Measurements from ENCODE around the gene SYPL1.
"Not testable (repeated sequence)": the region's sequence is repeated elsewhere in the genome, so short reads cannot be mapped to it uniquely, and the experiment has no call there.

The SYPL1 gene

GRCh38 chr7:106138776-106139175 is 26.7 kb upstream of the SYPL1 start:
- no peaks in the 10 kb centered on the region for H3K36me3 ChIP-seq (ENCODE audit: control insufficient read depth, insufficient read depth, low read length)
- no peaks in the 10 kb centered on the region for H3K9me3 ChIP-seq (ENCODE audit: control insufficient read depth, insufficient read depth, low read length)
- no peaks in the 10 kb centered on the region for H3K27me3 ChIP-seq (ENCODE audit: control insufficient read depth, insufficient read depth, low read length)
- H3K27ac ChIP-seq (ENCODE audit: low read depth, low read length) = no peak overlapping the region
- peaks cover 8% of the 10 kb centered on the region for H3K4me1 ChIP-seq (ENCODE audit: control insufficient read depth, insufficient read depth, low read length)
- H3K4me3 ChIP-seq (ENCODE audit: low read depth, low read length) = no peak overlapping the region
- H3K9ac ChIP-seq (ENCODE audit: low read depth, low read length) = no peak overlapping the region

- not testable (repeated sequence) for H3K9me3 ChIP-seq (ENCODE audit: control insufficient read depth, insufficient read depth, low read length); H3K27me3 ChIP-seq (ENCODE audit: control insufficient read depth, insufficient read depth, low read length); H3K4me1 ChIP-seq (ENCODE audit: control insufficient read depth, insufficient read depth, low read length); H3K36me3 ChIP-seq (ENCODE audit: control insufficient read depth, insufficient read depth, low read length); H3K27ac ChIP-seq (ENCODE audit: low read depth, low read length); H3K4me3 ChIP-seq (ENCODE audit: low read depth, low read length); H3K9ac ChIP-seq (ENCODE audit: low read depth, low read length)
Measured at GRCh38 chr7:106138181-106138580, 26.1 kb upstream of the SYPL1 start.

- Histone ChIP-seq H3K27me3 (ENCODE audit: control insufficient read depth, insufficient read depth, low read length) (no peaks in the 10 kb centered on the region; the same call in 1 of the 2 replicates), H3K4me1 (ENCODE audit: control insufficient read depth, insufficient read depth, low read length) (peaks cover 6% of the 10 kb centered on the region), H3K4me3 (ENCODE audit: low read depth, low read length) (no peak overlapping the region), H3K27ac (ENCODE audit: low read depth, low read length) (no peak overlapping the region), H3K9me3 (ENCODE audit: control insufficient read depth, insufficient read depth, low read length) (no peaks in the 10 kb centered on the region), H3K36me3 (ENCODE audit: control insufficient read depth, insufficient read depth, low read length) (no peaks in the 10 kb centered on the region), H3K9ac (ENCODE audit: low read depth, low read length) (no peak overlapping the region)
Measured at GRCh38 chr7:106134241-106134640, 22.1 kb upstream of the SYPL1 start.

GRCh38 chr7:106129291-106129690 is 17.2 kb upstream of the SYPL1 start:
- H3K9me3 ChIP-seq (ENCODE audit: control insufficient read depth, insufficient read depth, low read length) = no peaks in the 10 kb centered on the region
- H3K27me3 ChIP-seq (ENCODE audit: control insufficient read depth, insufficient read depth, low read length) = no peaks in the 10 kb centered on the region; the same call in 1 of the 2 replicates
- no peak overlapping the region for H3K27ac ChIP-seq (ENCODE audit: low read depth, low read length)
- no peak overlapping the region for H3K4me3 ChIP-seq (ENCODE audit: low read depth, low read length)
- no peaks in the 10 kb centered on the region for H3K4me1 ChIP-seq (ENCODE audit: control insufficient read depth, insufficient read depth, low read length)
- no peaks in the 10 kb centered on the region for H3K36me3 ChIP-seq (ENCODE audit: control insufficient read depth, insufficient read depth, low read length)
- no peak overlapping the region for H3K9ac ChIP-seq (ENCODE audit: low read depth, low read length)

- Histone ChIP-seq H3K9ac (ENCODE audit: low read depth, low read length) (no peak overlapping the region), H3K9me3 (ENCODE audit: control insufficient read depth, insufficient read depth, low read length) (no peaks in the 10 kb centered on the region), H3K27ac (ENCODE audit: low read depth, low read length) (no peak overlapping the region), H3K36me3 (ENCODE audit: control insufficient read depth, insufficient read depth, low read length) (no peaks in the 10 kb centered on the region), H3K27me3 (ENCODE audit: control insufficient read depth, insufficient read depth, low read length) (no peaks in the 10 kb centered on the region; the same call in 1 of the 2 replicates), H3K4me1 (ENCODE audit: control insufficient read depth, insufficient read depth, low read length) (no peaks in the 10 kb centered on the region), H3K4me3 (ENCODE audit: low read depth, low read length) (no peak overlapping the region)
Measured at GRCh38 chr7:106128836-106129235, 16.7 kb upstream of the SYPL1 start.

GRCh38 chr7:106127984-106128780 is 16.1 kb upstream of the SYPL1 start:
- Histone ChIP-seq H3K27me3 (ENCODE audit: control insufficient read depth, insufficient read depth, low read length) (no peaks in the 10 kb centered on the region), H3K4me3 (ENCODE audit: low read depth, low read length) (no peak overlapping the region), H3K27ac (ENCODE audit: low read depth, low read length) (no peak overlapping the region), H3K36me3 (ENCODE audit: control insufficient read depth, insufficient read depth, low read length) (no peaks in the 10 kb centered on the region), H3K9ac (ENCODE audit: low read depth, low read length) (no peak overlapping the region), H3K9me3 (ENCODE audit: control insufficient read depth, insufficient read depth, low read length) (no peaks in the 10 kb centered on the region), H3K4me1 (ENCODE audit: control insufficient read depth, insufficient read depth, low read length) (no peaks in the 10 kb centered on the region)

GRCh38 chr7:106126170-106126938 is 14.2 kb upstream of the SYPL1 start:
- Histone ChIP-seq H3K36me3 (ENCODE audit: control insufficient read depth, insufficient read depth, low read length) (no peaks in the 10 kb centered on the region), H3K27me3 (ENCODE audit: control insufficient read depth, insufficient read depth, low read length) (no peaks in the 10 kb centered on the region), H3K27ac (ENCODE audit: low read depth, low read length) (no peak overlapping the region), H3K4me3 (ENCODE audit: low read depth, low read length) (no peak overlapping the region), H3K4me1 (ENCODE audit: control insufficient read depth, insufficient read depth, low read length) (no peaks in the 10 kb centered on the region), H3K9me3 (ENCODE audit: control insufficient read depth, insufficient read depth, low read length) (no peaks in the 10 kb centered on the region), H3K9ac (ENCODE audit: low read depth, low read length) (no peak overlapping the region)

GRCh38 chr7:106125417-106125816 is 13.3 kb upstream of the SYPL1 start:
- Histone ChIP-seq H3K27ac (ENCODE audit: low read depth, low read length) (no peak overlapping the region), H3K27me3 (ENCODE audit: control insufficient read depth, insufficient read depth, low read length) (no peaks in the 10 kb centered on the region), H3K9me3 (ENCODE audit: control insufficient read depth, insufficient read depth, low read length) (no peaks in the 10 kb centered on the region), H3K9ac (ENCODE audit: low read depth, low read length) (no peak overlapping the region), H3K36me3 (ENCODE audit: control insufficient read depth, insufficient read depth, low read length) (no peaks in the 10 kb centered on the region), H3K4me3 (ENCODE audit: low read depth, low read length) (no peak overlapping the region), H3K4me1 (ENCODE audit: control insufficient read depth, insufficient read depth, low read length) (no peaks in the 10 kb centered on the region)

- no peak overlapping the region for H3K27ac ChIP-seq (ENCODE audit: low read depth, low read length)
- no peaks in the 10 kb centered on the region for H3K36me3 ChIP-seq (ENCODE audit: control insufficient read depth, insufficient read depth, low read length)
- no peak overlapping the region for H3K9ac ChIP-seq (ENCODE audit: low read depth, low read length)
- no peaks in the 10 kb centered on the region for H3K27me3 ChIP-seq (ENCODE audit: control insufficient read depth, insufficient read depth, low read length)
- peaks cover 10% of the 10 kb centered on the region for H3K4me1 ChIP-seq (ENCODE audit: control insufficient read depth, insufficient read depth, low read length)
- H3K4me3 ChIP-seq (ENCODE audit: low read depth, low read length) = no peak overlapping the region
- H3K9me3 ChIP-seq (ENCODE audit: control insufficient read depth, insufficient read depth, low read length) = no peaks in the 10 kb centered on the region
Measured at GRCh38 chr7:106124186-106124585, 12.1 kb upstream of the SYPL1 start.

GRCh38 chr7:106122713-106123112 is 10.6 kb upstream of the SYPL1 start:
- Histone ChIP-seq H3K9me3 (ENCODE audit: control insufficient read depth, insufficient read depth, low read length) (no peaks in the 10 kb centered on the region), H3K27me3 (ENCODE audit: control insufficient read depth, insufficient read depth, low read length) (no peaks in the 10 kb centered on the region), H3K27ac (ENCODE audit: low read depth, low read length) (no peak overlapping the region), H3K4me1 (ENCODE audit: control insufficient read depth, insufficient read depth, low read length) (peaks cover 10% of the 10 kb centered on the region), H3K9ac (ENCODE audit: low read depth, low read length) (no peak overlapping the region), H3K36me3 (ENCODE audit: control insufficient read depth, insufficient read depth, low read length) (no peaks in the 10 kb centered on the region), H3K4me3 (ENCODE audit: low read depth, low read length) (no peak overlapping the region)

- peaks cover 10% of the 10 kb centered on the region for H3K4me1 ChIP-seq (ENCODE audit: control insufficient read depth, insufficient read depth, low read length)
- no peak overlapping the region for H3K4me3 ChIP-seq (ENCODE audit: low read depth, low read length)
- H3K36me3 ChIP-seq (ENCODE audit: control insufficient read depth, insufficient read depth, low read length) = no peaks in the 10 kb centered on the region
Measured at GRCh38 chr7:106121189-106121810, 9.2 kb upstream of the SYPL1 start.

More at GRCh38 chr7:106121189-106121810, 9.2 kb upstream of the SYPL1 start:
- Histone ChIP-seq H3K9me3 (ENCODE audit: control insufficient read depth, insufficient read depth, low read length) (no peaks in the 10 kb centered on the region), H3K27me3 (ENCODE audit: control insufficient read depth, insufficient read depth, low read length) (no peaks in the 10 kb centered on the region), H3K27ac (ENCODE audit: low read depth, low read length) (no peak overlapping the region), H3K9ac (ENCODE audit: low read depth, low read length) (no peak overlapping the region)

All from HUES48 (cell line).